ENCODE data around the gene ANKRD13B.

Gene ANKRD13B

DNA sequence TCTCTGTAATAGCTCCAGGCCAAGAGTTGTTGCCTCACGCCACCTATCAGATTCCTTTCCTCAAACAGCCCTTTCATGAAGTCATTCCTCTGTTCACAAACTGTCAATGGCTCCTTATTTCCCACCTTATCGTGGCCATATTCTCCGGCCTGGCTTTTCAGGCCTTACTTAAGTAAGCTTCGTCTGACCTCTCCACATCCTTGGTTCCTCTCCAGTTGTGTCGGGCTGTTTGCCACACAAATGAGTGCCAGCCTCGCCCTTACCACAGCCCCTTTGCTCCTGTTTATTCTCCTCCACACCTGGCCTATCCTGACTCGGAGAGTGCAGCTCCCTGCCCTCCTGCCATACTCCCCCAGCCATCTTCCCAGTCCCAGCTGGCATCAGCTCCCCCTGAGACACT, 22.4 kb upstream of the ANKRD13B start:
- Histone ChIP-seq H3K9ac (ENCODE audit: low read depth, low read length) (no peak overlapping the region), H3K9me3 (ENCODE audit: control insufficient read depth, insufficient read depth, low read length) (no peaks in the 10 kb centered on the region), H3K4me1 (ENCODE audit: control insufficient read depth, insufficient read depth, low read length) (peaks cover 2% of the 10 kb centered on the region), H3K27me3 (ENCODE audit: control insufficient read depth, insufficient read depth, low read length) (peaks cover 36% of the 10 kb centered on the region), H3K4me3 (ENCODE audit: low read depth, low read length) (no peak overlapping the region), H3K36me3 (ENCODE audit: control insufficient read depth, insufficient read depth, low read length) (peaks cover 8% of the 10 kb centered on the region)

DNA sequence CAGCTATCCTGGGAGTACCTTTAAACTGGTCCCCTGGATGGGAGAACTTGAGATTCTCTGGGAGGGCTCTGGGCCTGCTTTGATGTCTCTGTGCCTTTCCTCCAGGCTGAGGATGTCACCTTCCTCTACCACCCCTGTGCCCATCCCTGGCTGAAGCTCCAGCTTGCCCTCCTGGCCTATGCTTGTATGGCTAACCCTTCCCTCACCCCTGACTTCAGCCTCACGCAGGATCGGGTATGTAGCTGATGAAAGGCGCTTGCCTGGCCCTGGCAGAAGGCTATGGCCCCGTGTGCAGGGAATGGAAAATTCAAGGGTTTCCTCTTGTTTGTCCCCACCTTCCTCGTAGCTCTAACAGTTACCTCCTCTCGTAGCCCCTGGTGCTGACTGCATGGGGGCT, 21.4 kb upstream of the ANKRD13B start:
- Histone ChIP-seq H3K4me3 (ENCODE audit: low read depth, low read length) (no peak overlapping the region), H3K27me3 (ENCODE audit: control insufficient read depth, insufficient read depth, low read length) (peaks cover 27% of the 10 kb centered on the region), H3K9me3 (ENCODE audit: control insufficient read depth, insufficient read depth, low read length) (no peaks in the 10 kb centered on the region), H3K36me3 (ENCODE audit: control insufficient read depth, insufficient read depth, low read length) (peaks cover 10% of the 10 kb centered on the region), H3K4me1 (ENCODE audit: control insufficient read depth, insufficient read depth, low read length) (peaks cover 2% of the 10 kb centered on the region), H3K9ac (ENCODE audit: low read depth, low read length) (no peak overlapping the region)

- peaks cover 16% of the 10 kb centered on the region for H3K36me3 ChIP-seq (ENCODE audit: control insufficient read depth, insufficient read depth, low read length)
- H3K4me3 ChIP-seq (ENCODE audit: low read depth, low read length), result no peak overlapping the region
- peaks cover 2% of the 10 kb centered on the region for H3K4me1 ChIP-seq (ENCODE audit: control insufficient read depth, insufficient read depth, low read length)
- no peak overlapping the region for H3K9ac ChIP-seq (ENCODE audit: low read depth, low read length)
- peaks cover 25% of the 10 kb centered on the region for H3K27me3 ChIP-seq (ENCODE audit: control insufficient read depth, insufficient read depth, low read length)
- no peaks in the 10 kb centered on the region for H3K9me3 ChIP-seq (ENCODE audit: control insufficient read depth, insufficient read depth, low read length)
Measured at GRCh38 chr17:29571883-29572681, 20.9 kb upstream of the ANKRD13B start.

DNA sequence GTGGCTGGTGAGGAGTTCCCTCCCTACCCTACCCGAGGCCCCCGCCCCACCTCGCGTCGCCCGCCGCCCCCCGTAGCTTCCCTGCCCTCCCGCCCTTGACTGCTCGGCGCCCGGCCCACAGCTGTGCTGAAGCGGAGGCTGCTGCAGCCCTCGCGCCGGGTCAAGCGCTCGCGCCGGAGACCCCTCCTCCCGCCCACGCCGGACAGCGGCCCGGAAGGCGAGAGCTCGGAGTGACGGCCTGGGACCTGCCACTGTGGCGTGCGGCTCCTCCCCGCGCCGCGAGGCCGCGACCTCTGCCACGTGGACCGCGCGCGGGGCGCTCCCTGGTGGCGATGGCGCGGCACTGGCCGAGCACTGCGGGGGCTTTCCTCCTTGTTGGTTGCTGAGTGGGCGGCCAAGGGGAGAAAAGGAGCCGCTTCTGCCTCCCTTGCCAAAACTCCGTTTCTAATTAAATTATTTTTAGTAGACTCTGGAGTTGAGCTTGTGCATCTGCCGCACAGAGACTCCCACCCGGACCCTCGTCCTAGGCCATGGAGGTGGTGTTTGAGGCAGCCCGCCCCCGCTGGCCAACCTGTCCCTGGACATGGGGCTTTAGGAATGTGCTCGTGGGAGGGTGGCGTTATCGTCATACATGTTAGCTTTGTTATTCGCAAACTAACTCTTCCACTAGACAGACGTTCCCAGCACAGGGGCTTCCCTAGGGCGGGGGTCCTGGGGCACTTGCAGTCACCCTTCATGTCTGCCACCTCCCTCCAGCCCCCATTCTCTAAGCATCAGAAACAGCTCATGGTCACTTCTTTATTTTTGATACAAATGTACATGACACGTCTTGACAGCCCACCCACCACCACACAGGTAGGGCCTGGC, 20.0 kb upstream of the ANKRD13B start:
- peaks cover 25% of the 10 kb centered on the region for H3K27me3 ChIP-seq (ENCODE audit: control insufficient read depth, insufficient read depth, low read length)
- no peak overlapping the region for H3K9ac ChIP-seq (ENCODE audit: low read depth, low read length)
- H3K36me3 ChIP-seq (ENCODE audit: control insufficient read depth, insufficient read depth, low read length), result peaks cover 23% of the 10 kb centered on the region
- peaks cover 2% of the 10 kb centered on the region for H3K4me1 ChIP-seq (ENCODE audit: control insufficient read depth, insufficient read depth, low read length)
- no peaks in the 10 kb centered on the region for H3K9me3 ChIP-seq (ENCODE audit: control insufficient read depth, insufficient read depth, low read length)
- H3K4me3 ChIP-seq (ENCODE audit: low read depth, low read length), result no peak overlapping the region

- no peak overlapping the region for H3K9ac ChIP-seq (ENCODE audit: low read depth, low read length)
- H3K36me3 ChIP-seq (ENCODE audit: control insufficient read depth, insufficient read depth, low read length), result peaks cover 28% of the 10 kb centered on the region
- peaks cover 2% of the 10 kb centered on the region for H3K4me1 ChIP-seq (ENCODE audit: control insufficient read depth, insufficient read depth, low read length)
Measured at GRCh38 chr17:29573558-29573869, 19.4 kb upstream of the ANKRD13B start.

DNA sequence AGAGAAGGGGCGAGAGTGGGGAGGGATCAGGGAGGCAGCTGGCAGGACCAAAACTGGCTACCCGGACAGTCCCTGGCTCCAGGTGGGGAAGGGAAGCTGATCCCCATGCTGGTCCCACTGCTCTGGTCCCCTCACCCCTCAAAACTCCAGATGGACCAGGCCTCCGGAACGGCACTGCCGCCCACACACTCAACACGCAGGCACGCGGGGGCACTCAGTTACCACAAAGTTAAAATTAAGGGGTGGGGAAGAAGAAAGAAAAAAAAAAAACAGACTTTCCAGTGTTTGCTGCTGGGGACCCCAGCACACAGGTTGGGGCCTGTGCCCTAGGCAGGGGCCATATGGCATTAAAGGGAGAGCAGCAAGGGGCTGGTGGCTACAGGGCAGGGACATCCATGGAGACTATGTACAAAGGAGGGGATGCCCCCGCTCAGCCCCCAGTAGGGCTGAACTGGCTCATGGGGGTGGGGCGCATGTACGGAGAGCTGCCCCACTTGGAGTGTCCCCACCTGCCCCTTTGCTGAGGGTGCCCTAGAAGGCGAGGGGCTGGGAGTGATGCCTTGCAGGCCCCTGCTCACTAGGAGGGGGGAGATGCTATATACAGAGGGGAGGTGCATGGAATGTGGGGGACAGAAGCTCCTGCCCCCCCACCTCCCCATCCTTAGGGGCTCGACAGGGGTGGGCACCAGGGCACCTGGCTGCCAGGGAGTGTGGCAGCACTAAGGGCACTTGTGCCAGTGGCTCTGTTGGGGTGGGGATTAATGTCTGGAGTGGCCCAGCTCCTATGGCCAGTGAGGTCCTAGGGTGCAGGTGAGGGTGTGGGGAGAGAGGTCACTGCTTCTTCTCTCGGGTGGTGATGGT, 18.8 kb upstream of the ANKRD13B start:
- peaks cover 2% of the 10 kb centered on the region for H3K4me1 ChIP-seq (ENCODE audit: control insufficient read depth, insufficient read depth, low read length)
- no peak overlapping the region for H3K9ac ChIP-seq (ENCODE audit: low read depth, low read length)
- peaks cover 28% of the 10 kb centered on the region for H3K36me3 ChIP-seq (ENCODE audit: control insufficient read depth, insufficient read depth, low read length)
- peaks cover 24% of the 10 kb centered on the region for H3K27me3 ChIP-seq (ENCODE audit: control insufficient read depth, insufficient read depth, low read length)
- H3K9me3 ChIP-seq (ENCODE audit: control insufficient read depth, insufficient read depth, low read length), result no peaks in the 10 kb centered on the region
- no peak overlapping the region for H3K4me3 ChIP-seq (ENCODE audit: low read depth, low read length)

More at GRCh38 chr17:29573558-29573869, 19.4 kb upstream of the ANKRD13B start:
- Histone ChIP-seq H3K27me3 (ENCODE audit: control insufficient read depth, insufficient read depth, low read length) (peaks cover 25% of the 10 kb centered on the region), H3K9me3 (ENCODE audit: control insufficient read depth, insufficient read depth, low read length) (no peaks in the 10 kb centered on the region), H3K4me3 (ENCODE audit: low read depth, low read length) (no peak overlapping the region)

DNA sequence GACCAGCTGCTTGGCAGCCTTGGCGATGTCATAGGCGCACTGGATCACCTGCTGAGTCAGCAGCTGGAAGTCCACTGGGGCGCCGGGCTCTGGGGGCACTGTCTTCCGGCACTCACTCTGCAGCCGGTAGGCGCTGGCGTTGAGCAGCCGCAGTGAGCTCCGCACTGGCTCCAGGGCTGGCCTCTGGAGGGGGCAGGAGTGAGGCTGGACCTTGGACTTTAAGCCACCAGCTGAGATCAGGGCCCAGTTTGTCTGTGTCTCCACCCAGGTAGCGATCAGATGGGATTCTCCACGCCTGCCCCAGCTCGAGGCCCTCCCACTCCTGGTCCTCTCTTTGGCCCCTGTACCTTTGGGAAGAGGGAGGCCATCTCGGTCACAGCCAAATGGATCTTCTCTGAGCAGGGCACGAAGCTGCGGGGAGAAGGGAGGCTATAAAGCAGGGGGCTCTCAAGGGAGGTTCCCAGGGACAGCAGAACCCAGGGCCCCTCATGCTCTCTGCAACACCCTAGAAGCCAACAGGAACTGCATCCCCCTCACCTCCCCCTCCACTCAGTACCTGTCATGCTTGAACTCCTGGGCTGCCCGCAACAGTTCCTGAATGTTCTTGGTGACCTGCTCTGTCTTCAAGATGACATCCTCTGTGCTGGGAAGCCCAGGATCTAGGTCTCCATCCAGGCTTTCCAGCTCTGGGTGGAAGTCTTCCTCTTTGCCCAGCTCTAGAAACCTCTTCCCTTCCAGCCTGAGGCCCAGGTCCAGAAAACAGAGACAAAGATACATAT, 18.0 kb upstream of the ANKRD13B start:
- Histone ChIP-seq H3K9me3 (ENCODE audit: control insufficient read depth, insufficient read depth, low read length) (no peaks in the 10 kb centered on the region), H3K4me1 (ENCODE audit: control insufficient read depth, insufficient read depth, low read length) (no peaks in the 10 kb centered on the region), H3K9ac (ENCODE audit: low read depth, low read length) (no peak overlapping the region), H3K4me3 (ENCODE audit: low read depth, low read length) (no peak overlapping the region), H3K36me3 (ENCODE audit: control insufficient read depth, insufficient read depth, low read length) (peaks cover 28% of the 10 kb centered on the region), H3K27me3 (ENCODE audit: control insufficient read depth, insufficient read depth, low read length) (peaks cover 16% of the 10 kb centered on the region)

DNA sequence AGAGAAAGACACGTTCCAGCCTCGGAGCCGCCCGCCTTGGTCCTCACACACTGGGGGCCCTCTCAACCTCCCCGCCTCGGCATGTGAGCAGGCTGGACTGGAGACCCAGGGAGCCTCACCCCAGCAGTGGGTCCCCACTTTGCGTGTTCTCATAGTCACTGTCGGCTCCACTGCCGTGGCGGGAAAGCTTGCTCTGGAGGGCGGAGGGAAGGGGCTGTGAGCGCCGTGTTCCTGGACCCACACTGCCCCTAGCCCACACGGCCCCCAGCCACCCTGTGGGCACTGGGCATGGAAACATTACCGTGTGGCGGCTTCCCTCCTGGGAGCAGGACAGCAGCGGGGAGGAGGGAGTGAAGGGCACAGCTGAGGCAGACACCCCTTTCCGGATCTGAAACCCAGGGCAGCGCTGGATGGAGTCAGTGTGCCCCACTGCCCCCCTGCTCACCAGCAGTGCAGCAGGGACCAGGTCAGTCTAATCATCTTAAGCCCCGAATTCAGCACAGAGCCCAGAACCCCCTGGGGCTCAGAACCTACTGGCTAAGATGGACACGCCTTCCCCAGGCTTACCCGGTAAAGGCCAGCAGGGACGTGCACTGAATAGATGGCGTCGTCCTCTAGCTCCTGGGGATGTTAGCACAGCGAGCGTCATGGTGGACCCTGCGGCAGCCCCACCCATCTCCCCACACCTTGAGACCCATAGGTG, 17.3 kb upstream of the ANKRD13B start:
- Histone ChIP-seq H3K27me3 (ENCODE audit: control insufficient read depth, insufficient read depth, low read length) (peaks cover 16% of the 10 kb centered on the region), H3K4me3 (ENCODE audit: low read depth, low read length) (no peak overlapping the region), H3K4me1 (ENCODE audit: control insufficient read depth, insufficient read depth, low read length) (no peaks in the 10 kb centered on the region), H3K9ac (ENCODE audit: low read depth, low read length) (no peak overlapping the region), H3K9me3 (ENCODE audit: control insufficient read depth, insufficient read depth, low read length) (no peaks in the 10 kb centered on the region), H3K36me3 (ENCODE audit: control insufficient read depth, insufficient read depth, low read length) (peaks cover 28% of the 10 kb centered on the region)

- Histone ChIP-seq H3K27me3 (ENCODE audit: control insufficient read depth, insufficient read depth, low read length) (peaks cover 8% of the 10 kb centered on the region), H3K36me3 (ENCODE audit: control insufficient read depth, insufficient read depth, low read length) (peaks cover 28% of the 10 kb centered on the region), H3K4me1 (ENCODE audit: control insufficient read depth, insufficient read depth, low read length) (no peaks in the 10 kb centered on the region), H3K9ac (ENCODE audit: low read depth, low read length) (no peak overlapping the region), H3K9me3 (ENCODE audit: control insufficient read depth, insufficient read depth, low read length) (no peaks in the 10 kb centered on the region), H3K4me3 (ENCODE audit: low read depth, low read length) (no peak overlapping the region)
Measured at GRCh38 chr17:29576214-29577000, 16.5 kb upstream of the ANKRD13B start.

DNA sequence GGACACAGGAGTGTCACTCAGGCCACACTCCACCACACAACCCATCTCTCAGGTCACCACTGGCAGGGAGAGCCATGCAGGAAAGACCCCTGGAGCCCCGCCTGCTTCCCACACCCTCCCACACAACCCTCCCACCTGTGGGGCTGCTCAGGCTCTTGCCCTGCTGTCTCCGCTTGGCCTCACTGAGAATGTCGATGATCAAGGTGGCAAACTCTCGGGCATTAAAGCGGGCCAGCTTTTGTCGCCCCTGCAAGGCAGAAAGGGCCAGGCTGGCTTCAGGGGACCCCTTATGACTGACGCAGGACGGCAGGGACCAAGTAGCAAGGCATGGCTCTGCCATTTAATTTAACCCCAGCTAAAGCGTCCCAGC, 15.9 kb upstream of the ANKRD13B start:
- no peak overlapping the region for H3K4me3 ChIP-seq (ENCODE audit: low read depth, low read length)
- H3K36me3 ChIP-seq (ENCODE audit: control insufficient read depth, insufficient read depth, low read length), result peaks cover 26% of the 10 kb centered on the region
- H3K9ac ChIP-seq (ENCODE audit: low read depth, low read length), result no peak overlapping the region
- H3K27me3 ChIP-seq (ENCODE audit: control insufficient read depth, insufficient read depth, low read length), result peaks cover 2% of the 10 kb centered on the region
- no peaks in the 10 kb centered on the region for H3K9me3 ChIP-seq (ENCODE audit: control insufficient read depth, insufficient read depth, low read length)
- no peaks in the 10 kb centered on the region for H3K4me1 ChIP-seq (ENCODE audit: control insufficient read depth, insufficient read depth, low read length)

Measured in iPS-15b (cell line).